Heart right ventricle (tissue), 16 donors: ENCODE data around the gene TMEM147. TPM values are rescaled to one million over a fixed set of nuclear protein-coding genes. Genes with fewer than 3 reads are reported as not detected.

Experiments used
- ATAC-seq, 8 donors: fragments of 200-7000 bp; cut with Tn5 transposase; one replicate each; pipeline ENCODE4 v1.9.1; 2020; ENCODE audit warnings: mild to moderate bottlenecking in 8 of 8, moderate library complexity in 8 of 8, moderate number of reproducible peaks in 1 of 8
- DNase-seq, 2 donors: peaks; one replicate each; pipeline ENCODE4 v3.0.0-alpha.2; 2020
- H3K27ac ChIP-seq, 10 donors: fragments of 200-600 bp; sonication (generic) in 2 of 10; one replicate each; pipeline versions ENCODE4 v1.5.0 to v1.8.0; 2020 to 2022; ENCODE audit warnings: mild to moderate bottlenecking in 3 of 10
- H3K27me3 ChIP-seq, 7 donors: fragments of 200-600 bp; one replicate each; pipeline ENCODE4 v1.8.0; 2021 to 2022; ENCODE audit warnings: mild to moderate bottlenecking in 2 of 7
- H3K36me3 ChIP-seq, 9 donors: fragments of 200-600 bp; sonication (generic) in 1 of 9; one replicate each; pipeline versions ENCODE4 v1.5.0 to v1.8.0; 2020 to 2022; ENCODE audit warnings: mild to moderate bottlenecking in 2 of 9
- H3K4me1 ChIP-seq, 9 donors: fragments of 200-600 bp; sonication (generic) in 1 of 9; one replicate each; pipeline versions ENCODE4 v1.5.0 to v1.8.0; 2020 to 2022; ENCODE audit warnings: mild to moderate bottlenecking in 4 of 9
- H3K4me3 ChIP-seq, 10 donors: fragments of 200-600 bp; sonication (generic) in 2 of 10; one replicate each; pipeline versions ENCODE4 v1.5.0 to v1.8.0; 2020 to 2022; ENCODE audit warnings: mild to moderate bottlenecking in 7 of 10, moderate library complexity in 2 of 10
- H3K9me3 ChIP-seq, 11 donors: fragments of 200-600 bp in 10 of 11; sonication (generic) in 2 of 11; one replicate each; pipeline versions ENCODE4 v1.5.0 to v1.8.0; 2013 to 2022; ENCODE audit warnings: mild to moderate bottlenecking in 2 of 11, control low read depth in 1 of 11, moderate library complexity in 1 of 11
- CTCF ChIP-seq, 9 donors: fragments of 200-600 bp; sonication (generic) in 2 of 9; IDR thresholded peaks; one replicate each; pipeline versions ENCODE4 v1.5.0 to v1.8.0; 2021 to 2022; ENCODE audit warnings: antibody characterized with exemption in 9 of 9, mild to moderate bottlenecking in 5 of 9, moderate library complexity in 1 of 9
- WGBS, 2 donors: extraction: QIAGEN DNeasy Blood & Tissue Kit; methylation state at CpG; one replicate each; pipeline ENCODE4 v1.1.7; 2013; ENCODE audit warnings: inconsistent platforms in 1 of 2; 5-methylcytosine and 5-hydroxymethylcytosine counted together
- intact Hi-C, 10 donors: fragments of 100-400 bp; cut with DNase I; formaldehyde crosslinking; loops; one replicate each; pipeline versions ENCODE4 v1.11.1 to v1.14.2; 2022
- polyA plus RNA-seq, 2 donors: library from polyadenylated mRNA; stranded (reverse); fragments of 200-250 nt; gene quantifications; one replicate each; pipeline ENCODE4 v1.2.3, GENCODE V29; 2013
- total RNA-seq, 10 donors: library from RNA; stranded (reverse); fragmentation: NEBNext Ultra II Directional in 3 of 10; extraction: Animal tissue kit (Norgen Biotek cat#: 25700) in 3 of 10; gene quantifications; one replicate each; pipeline versions ENCODE4 v1.2.1 to v1.2.4, GENCODE V29; 2021 to 2023
- donor health status: Arrhythmogenic right ventricular cardiomyopathy.
- donor health status: ischemic (EF 13 %, LVEDD 7.1; RV severe dilation, severe dysfunction).
- donor health status: healthy with polysubstance abuse.
- donor health status: DM: no; HTN: yes; CAD: no.
- donor health status: DM: no; HTN: no; CAD: no.
- donor health status: ischemic (EF 25% LVEDD 6.9; RV normal size, moderate dysfunction).
- donor health status: ischemic (EF 25% LVEDD 5.7; RV mildly dilated, moderate dysfunction).
- donor health status: healthy.
- donor health status: DM: yes; HTN: yes; CAD: no.
- donor health status: Ischemic cardiomyopathy.
- donor health status: ischemic (EF 35%, LVEDD 5.7; RV mildly dilated, moderate dysfunction).
- donor health status: nonischemic (EF 11% LVEDD 7.7; RV severe dilation, severe dysfunction).
- donor health status: DM: yes; HTN: yes; CAD: no.
- donor health status: PGD.
- donor health status: ischemic (EF 29% LVEDD 5.4; RV normal size, mild dysfunction).
- donor health status: nonischemic (EF 23%, LVEDD 6.1; RV moderate dilation, normal function).

TMEM147 gene
- total and polyA plus RNA-seq, 12 donors, result 62.8 to 229 (median 80.4) TPM

- ATAC-seq (no peak), DNase-seq (no peak)
- intact Hi-C loops, result no loop called here
- no peak for TF ChIP-seq CTCF (IDR thresholded peaks at IDR 0.05)
- H3K4me3 ChIP-seq, result no peak overlapping the region
- H3K27ac ChIP-seq, result no peak overlapping the region
- 96 to 97% methylated on average over 1 of the region's 1 CpG for WGBS, 2 donors
- no peaks in the 10 kb centered on the region for H3K36me3 ChIP-seq
- H3K27me3 ChIP-seq, result peaks cover 0 to 32% (median 14%) of the 10 kb centered on the region in 7 donors
- H3K9me3 ChIP-seq, result no peaks in the 10 kb centered on the region
- no peaks in the 10 kb centered on the region for H3K4me1 ChIP-seq
Measured at GRCh38 chr19:35595928-35596327, 50.5 kb downstream of the TMEM147 start.

- Histone ChIP-seq H3K4me1 (no peaks in the 10 kb centered on the region), H3K4me3 (no peak overlapping the region), H3K36me3 (no peaks in the 10 kb centered on the region), H3K27ac (no peak overlapping the region), H3K27me3 (peaks cover 0 to 37% (median 14%) of the 10 kb centered on the region in 7 donors), H3K9me3 (no peaks in the 10 kb centered on the region)
- TF ChIP-seq CTCF (IDR thresholded peaks at IDR 0.05), result no peak
- intact Hi-C loops, result no loop called here
- ATAC-seq (no peak), DNase-seq (no peak)
- WGBS, 2 donors, result 55 to 66% methylated on average over 4 of the region's 4 CpGs
Measured at GRCh38 chr19:35596366-35596999, 51.1 kb downstream of the TMEM147 start.

Other genes with a start within 250 kb of the TMEM147 start
- gene CD22, start 216.4 kb upstream of the TMEM147 start, total RNA-seq, result 1 to 10 TPM in 1 of 10 donors, under 1 TPM in 7, not detected in 2; 0.22 to 1.6 (median 0.49) TPM
- gene CD22, start 216.4 kb upstream of the TMEM147 start, polyA plus RNA-seq, result under 1 TPM; 0.07 to 0.12 TPM
- not detected for gene FFAR1, start 197.7 kb upstream of the TMEM147 start, total RNA-seq
- gene FFAR1, start 197.7 kb upstream of the TMEM147 start, polyA plus RNA-seq, result not detected
- under 1 TPM in 2 of 10 donors, not detected in 8; 0.40 to 0.49 TPM for gene FFAR3, start 187.2 kb upstream of the TMEM147 start, total RNA-seq
- under 1 TPM in 1 of 2 donors, not detected in 1; 0.09 TPM for gene FFAR3, start 187.2 kb upstream of the TMEM147 start, polyA plus RNA-seq
- not detected for gene GPR42, start 174.6 kb upstream of the TMEM147 start, total RNA-seq
- not detected for gene GPR42, start 174.6 kb upstream of the TMEM147 start, polyA plus RNA-seq
- 1 to 10 TPM in 1 of 10 donors, under 1 TPM in 8, not detected in 1; 0.17 to 1.4 (median 0.54) TPM for gene FFAR2, start 97.4 kb upstream of the TMEM147 start, total RNA-seq
- under 1 TPM; 0.10 to 0.15 TPM for gene FFAR2, start 97.4 kb upstream of the TMEM147 start, polyA plus RNA-seq
- not detected for gene KRTDAP, start 55.2 kb upstream of the TMEM147 start, total RNA-seq
- gene KRTDAP, start 55.2 kb upstream of the TMEM147 start, polyA plus RNA-seq, result not detected
- 10 to 100 TPM in 3 of 10 donors, 1 to 10 TPM in 7; 2.0 to 15.7 (median 7.6) TPM for gene DMKN, start 32.0 kb upstream of the TMEM147 start, total RNA-seq
- gene DMKN, start 32.0 kb upstream of the TMEM147 start, polyA plus RNA-seq, result 10 to 100 TPM in 1 of 2 donors, 1 to 10 TPM in 1; 7.8 to 32.2 TPM
- not detected for gene SBSN, start 17.3 kb upstream of the TMEM147 start, total RNA-seq
- under 1 TPM in 1 of 2 donors, not detected in 1; 0.20 TPM for gene SBSN, start 17.3 kb upstream of the TMEM147 start, polyA plus RNA-seq
- gene GAPDHS, start 12.2 kb upstream of the TMEM147 start, total RNA-seq, result not detected
- not detected for gene GAPDHS, start 12.2 kb upstream of the TMEM147 start, polyA plus RNA-seq
- gene ATP4A, start 18.0 kb downstream of the TMEM147 start, total RNA-seq, result not detected
- not detected for gene ATP4A, start 18.0 kb downstream of the TMEM147 start, polyA plus RNA-seq
- not detected for gene PMIS2, start 40.5 kb downstream of the TMEM147 start, total RNA-seq
- gene PMIS2, start 40.5 kb downstream of the TMEM147 start, polyA plus RNA-seq, result not detected
- 1 to 10 TPM; 3.2 to 9.3 (median 4.7) TPM for gene HAUS5, start 67.1 kb downstream of the TMEM147 start, total RNA-seq
- gene HAUS5, start 67.1 kb downstream of the TMEM147 start, polyA plus RNA-seq, result 10 to 100 TPM in 1 of 2 donors, 1 to 10 TPM in 1; 4.3 to 14.1 TPM
- gene RBM42, start 83.4 kb downstream of the TMEM147 start, total RNA-seq, result 10 to 100 TPM; 43.5 to 57.8 (median 53.2) TPM
- 10 to 100 TPM; 76.3 to 93.1 TPM for gene RBM42, start 83.4 kb downstream of the TMEM147 start, polyA plus RNA-seq
- under 1 TPM in 4 of 10 donors, not detected in 6; 0.26 to 0.55 (median 0.28) TPM for gene ETV2, start 96.1 kb downstream of the TMEM147 start, total RNA-seq
- gene ETV2, start 96.1 kb downstream of the TMEM147 start, polyA plus RNA-seq, result 1 to 10 TPM in 1 of 2 donors, under 1 TPM in 1; 0.59 to 1.5 TPM
- gene COX6B1, start 102.7 kb downstream of the TMEM147 start, total RNA-seq, result 1,000 to 10,000 TPM; 1,085 to 1,585 (median 1,381) TPM
- gene COX6B1, start 102.7 kb downstream of the TMEM147 start, polyA plus RNA-seq, result 1,000 to 10,000 TPM; 2,189 to 5,346 TPM
- gene UPK1A, start 120.9 kb downstream of the TMEM147 start, total RNA-seq, result under 1 TPM in 1 of 10 donors, not detected in 9; 0.38 TPM
- under 1 TPM in 1 of 2 donors, not detected in 1; 0.03 TPM for gene UPK1A, start 120.9 kb downstream of the TMEM147 start, polyA plus RNA-seq
- under 1 TPM in 1 of 10 donors, not detected in 9; 0.12 TPM for gene ZBTB32, start 158.9 kb downstream of the TMEM147 start, total RNA-seq
- under 1 TPM in 1 of 2 donors, not detected in 1; 0.03 TPM for gene ZBTB32, start 158.9 kb downstream of the TMEM147 start, polyA plus RNA-seq
- gene KMT2B, start 172.4 kb downstream of the TMEM147 start, total RNA-seq, result 10 to 100 TPM; 10.8 to 19.2 (median 14.6) TPM
- gene KMT2B, start 172.4 kb downstream of the TMEM147 start, polyA plus RNA-seq, result 10 to 100 TPM; 15.0 to 28.7 TPM
- 10 to 100 TPM in 1 of 10 donors, 1 to 10 TPM in 9; 1.1 to 17.1 (median 2.3) TPM for gene IGFLR1, start 196.8 kb downstream of the TMEM147 start, total RNA-seq
- 10 to 100 TPM in 1 of 2 donors, 1 to 10 TPM in 1; 6.6 to 13.3 TPM for gene IGFLR1, start 196.8 kb downstream of the TMEM147 start, polyA plus RNA-seq
- 10 to 100 TPM; 17.4 to 35.1 (median 20.3) TPM for gene U2AF1L4, start 199.8 kb downstream of the TMEM147 start, total RNA-seq
- 10 to 100 TPM; 11.5 to 57.7 TPM for gene U2AF1L4, start 199.8 kb downstream of the TMEM147 start, polyA plus RNA-seq
- gene PSENEN, start 200.0 kb downstream of the TMEM147 start, total RNA-seq, result 10 to 100 TPM; 34.8 to 70.7 (median 44.9) TPM
- 100 to 1,000 TPM in 1 of 2 donors, 10 to 100 TPM in 1; 69.3 to 149 TPM for gene PSENEN, start 200.0 kb downstream of the TMEM147 start, polyA plus RNA-seq
- gene LIN37, start 202.9 kb downstream of the TMEM147 start, total RNA-seq, result 1 to 10 TPM; 4.0 to 9.3 (median 4.8) TPM
- gene LIN37, start 202.9 kb downstream of the TMEM147 start, polyA plus RNA-seq, result 10 to 100 TPM; 25.2 to 29.4 TPM
- gene HSPB6, start 211.4 kb downstream of the TMEM147 start, total RNA-seq, result 1,000 to 10,000 TPM in 5 of 10 donors, 100 to 1,000 TPM in 5; 448 to 1,269 (median 1,031) TPM
- gene HSPB6, start 211.4 kb downstream of the TMEM147 start, polyA plus RNA-seq, result 100 to 1,000 TPM; 387 to 822 TPM
- 10 to 100 TPM in 5 of 10 donors, 1 to 10 TPM in 5; 7.0 to 14.7 (median 9.7) TPM for gene PROSER3, start 212.6 kb downstream of the TMEM147 start, total RNA-seq
- 1 to 10 TPM; 5.5 to 9.7 TPM for gene PROSER3, start 212.6 kb downstream of the TMEM147 start, polyA plus RNA-seq
- gene ARHGAP33, start 229.9 kb downstream of the TMEM147 start, total RNA-seq, result 1 to 10 TPM; 1.3 to 9.5 (median 5.6) TPM
- 10 to 100 TPM in 1 of 2 donors, 1 to 10 TPM in 1; 2.2 to 10.1 TPM for gene ARHGAP33, start 229.9 kb downstream of the TMEM147 start, polyA plus RNA-seq